Gastroesophageal sphincter (tissue), 4 donors: Measurements from ENCODE around the gene JMY. TPM values are rescaled to one million over a fixed set of nuclear protein-coding genes. Genes with fewer than 3 reads are reported as not detected.

Experiments used
- ATAC-seq: fragments of 150-250 bp; one replicate; pipeline ENCODE4 v1.9.1; 2016; ENCODE audit warnings: mild to moderate bottlenecking, moderate library complexity
- H3K27ac ChIP-seq, 4 donors: fragments of 200-600 bp; sonication (generic) in 3 of 4; 1 replicate in 3 of 4; 2 replicates in 1 of 4; pipeline ENCODE4 v1.5.1; 2016 to 2019
- H3K27me3 ChIP-seq: fragments of 200-600 bp; sonication (generic); one replicate; pipeline ENCODE4 v1.5.1; 2019
- H3K36me3 ChIP-seq, 2 donors: fragments of 200-600 bp; sonication (generic); one replicate each; pipeline ENCODE4 v1.5.1; 2019; ENCODE audit warnings: control low read depth in 1 of 2
- H3K4me1 ChIP-seq, 3 donors: fragments of 200-600 bp; sonication (generic); 1 replicate in 2 of 3; 2 replicates in 1 of 3; pipeline ENCODE4 v1.5.1; 2016 to 2019; ENCODE audit warnings: control low read depth in 2 of 3
- H3K4me3 ChIP-seq, 2 donors: fragments of 200-600 bp; sonication (generic); one replicate each; pipeline ENCODE4 v1.5.1; 2019; ENCODE audit warnings: mild to moderate bottlenecking in 1 of 2, moderate library complexity in 1 of 2
- H3K9me3 ChIP-seq, 3 donors: fragments of 200-600 bp; sonication (generic); one replicate each; pipeline ENCODE4 v1.5.1; 2017 to 2019; ENCODE audit warnings: control low read depth in 2 of 3
- EP300 ChIP-seq: sonication (generic); formaldehyde crosslinking; IDR thresholded peaks from one replicate; pipeline ENCODE4 v1.6.1; 2017; ENCODE audit warnings: antibody characterized with exemption, mild to moderate bottlenecking
- POLR2A ChIP-seq, 2 donors: fragments of 450-650 bp; IDR thresholded peaks; one replicate each; pipeline ENCODE4 v1.6.1; 2017; ENCODE audit warnings: antibody characterized with exemption in 2 of 2, mild to moderate bottlenecking in 2 of 2, moderate library complexity in 1 of 2
- POLR2AphosphoS5 ChIP-seq: sonication (generic); formaldehyde crosslinking; IDR thresholded peaks from one replicate; pipeline ENCODE4 v1.6.1; 2017; ENCODE audit warnings: antibody characterized with exemption
- WGBS, 2 donors: methylation state at CpG; one replicate each; pipeline ENCODE4 v1.1.5; 2018; ENCODE audit warnings: low coverage in 1 of 2; 5-methylcytosine and 5-hydroxymethylcytosine counted together
- total RNA-seq, 4 donors: library from RNA; depleted of rRNA; stranded (reverse); fragments of >200 nt; gene quantifications; one replicate each; pipeline ENCODE4 v1.1.0, GENCODE V29; 2016
- TF ChIP-seq, protein P1 (sequence below), 4 experiments: fragments of 200-600 bp in 2 of 4; fragments of 450-650 bp in 2 of 4; sonication (generic) in 1 of 4; IDR thresholded peaks; one replicate each; pipeline ENCODE4 v1.5.1; 2017 to 2019; ENCODE audit warnings: antibody characterized with exemption in 4 of 4, mild to moderate bottlenecking in 2 of 4, moderate library complexity in 2 of 4

Gene JMY, protein sequence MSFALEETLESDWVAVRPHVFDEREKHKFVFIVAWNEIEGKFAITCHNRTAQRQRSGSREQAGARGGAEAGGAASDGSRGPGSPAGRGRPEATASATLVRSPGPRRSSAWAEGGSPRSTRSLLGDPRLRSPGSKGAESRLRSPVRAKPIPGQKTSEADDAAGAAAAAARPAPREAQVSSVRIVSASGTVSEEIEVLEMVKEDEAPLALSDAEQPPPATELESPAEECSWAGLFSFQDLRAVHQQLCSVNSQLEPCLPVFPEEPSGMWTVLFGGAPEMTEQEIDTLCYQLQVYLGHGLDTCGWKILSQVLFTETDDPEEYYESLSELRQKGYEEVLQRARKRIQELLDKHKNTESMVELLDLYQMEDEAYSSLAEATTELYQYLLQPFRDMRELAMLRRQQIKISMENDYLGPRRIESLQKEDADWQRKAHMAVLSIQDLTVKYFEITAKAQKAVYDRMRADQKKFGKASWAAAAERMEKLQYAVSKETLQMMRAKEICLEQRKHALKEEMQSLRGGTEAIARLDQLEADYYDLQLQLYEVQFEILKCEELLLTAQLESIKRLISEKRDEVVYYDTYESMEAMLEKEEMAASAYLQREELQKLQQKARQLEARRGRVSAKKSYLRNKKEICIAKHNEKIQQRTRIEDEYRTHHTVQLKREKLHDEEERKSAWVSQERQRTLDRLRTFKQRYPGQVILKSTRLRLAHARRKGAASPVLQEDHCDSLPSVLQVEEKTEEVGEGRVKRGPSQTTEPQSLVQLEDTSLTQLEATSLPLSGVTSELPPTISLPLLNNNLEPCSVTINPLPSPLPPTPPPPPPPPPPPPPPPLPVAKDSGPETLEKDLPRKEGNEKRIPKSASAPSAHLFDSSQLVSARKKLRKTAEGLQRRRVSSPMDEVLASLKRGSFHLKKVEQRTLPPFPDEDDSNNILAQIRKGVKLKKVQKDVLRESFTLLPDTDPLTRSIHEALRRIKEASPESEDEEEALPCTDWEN
- 10 to 100 TPM; 33.1 to 54.2 (median 46.5) TPM for total RNA-seq

GRCh38 chr5:79235634-79236361 is at the start of gene JMY:
Gene JMY (plus strand): TSS chr5:79236131. CDS start chr5:79236651, 520 bp downstream.
- H3K4me3 ChIP-seq: peak within 1 kb of the TSS; percentile 91 to 95
- H3K27me3 ChIP-seq: no peaks in the 10 kb centered on the region
- H3K4me1 ChIP-seq: peaks cover 0 to 38% (median 8%) of the 10 kb centered on the region in 3 donors
- TF ChIP-seq POLR2A (IDR thresholded peaks at IDR 0.05) (peak; percentile 67 to 73), EP300 (no peak), POLR2AphosphoS5 (peak; percentile 88)
- TF ChIP-seq, protein P1, sequence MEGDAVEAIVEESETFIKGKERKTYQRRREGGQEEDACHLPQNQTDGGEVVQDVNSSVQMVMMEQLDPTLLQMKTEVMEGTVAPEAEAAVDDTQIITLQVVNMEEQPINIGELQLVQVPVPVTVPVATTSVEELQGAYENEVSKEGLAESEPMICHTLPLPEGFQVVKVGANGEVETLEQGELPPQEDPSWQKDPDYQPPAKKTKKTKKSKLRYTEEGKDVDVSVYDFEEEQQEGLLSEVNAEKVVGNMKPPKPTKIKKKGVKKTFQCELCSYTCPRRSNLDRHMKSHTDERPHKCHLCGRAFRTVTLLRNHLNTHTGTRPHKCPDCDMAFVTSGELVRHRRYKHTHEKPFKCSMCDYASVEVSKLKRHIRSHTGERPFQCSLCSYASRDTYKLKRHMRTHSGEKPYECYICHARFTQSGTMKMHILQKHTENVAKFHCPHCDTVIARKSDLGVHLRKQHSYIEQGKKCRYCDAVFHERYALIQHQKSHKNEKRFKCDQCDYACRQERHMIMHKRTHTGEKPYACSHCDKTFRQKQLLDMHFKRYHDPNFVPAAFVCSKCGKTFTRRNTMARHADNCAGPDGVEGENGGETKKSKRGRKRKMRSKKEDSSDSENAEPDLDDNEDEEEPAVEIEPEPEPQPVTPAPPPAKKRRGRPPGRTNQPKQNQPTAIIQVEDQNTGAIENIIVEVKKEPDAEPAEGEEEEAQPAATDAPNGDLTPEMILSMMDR (IDR thresholded peaks at IDR 0.05): peak in 2 of 4 experiments; percentile 4 to 29
- no peaks in the 10 kb centered on the region for H3K36me3 ChIP-seq
- H3K27ac ChIP-seq: peak within 1 kb of the TSS; percentile 87 to 98 (median 96)
- H3K9me3 ChIP-seq: no peaks in the 10 kb centered on the region
- ATAC-seq: peak; percentile 96
- 0% methylated on average over 13 of the region's 83 CpGs; no CpG with 5 or more reads in 1 of the 2 donors for WGBS, 2 donors

- Histone ChIP-seq H3K4me3 (no peak overlapping the region), H3K27me3 (no peaks in the 10 kb centered on the region), H3K9me3 (no peaks in the 10 kb centered on the region), H3K4me1 (peaks cover 3 to 46% (median 6%) of the 10 kb centered on the region in 3 donors), H3K36me3 (no peaks in the 10 kb centered on the region), H3K27ac (peak overlapping the region in 3 of 4 donors; percentile 42 to 68 (median 55))
- ATAC-seq: no peak
- 8 to 14% methylated on average over 1 of the region's 1 CpG for whole genome bisulfite sequencing, 2 donors
- TF ChIP-seq EP300: no peak
- TF ChIP-seq POLR2AphosphoS5: no peak
- no peak for TF ChIP-seq POLR2A (IDR thresholded peaks at IDR 0.05)
- TF ChIP-seq, protein P1 (IDR thresholded peaks at IDR 0.05): no peak
These were observed 49.5 kb upstream of the JMY start for GRCh38 chr5:79186455-79186854.

DNA sequence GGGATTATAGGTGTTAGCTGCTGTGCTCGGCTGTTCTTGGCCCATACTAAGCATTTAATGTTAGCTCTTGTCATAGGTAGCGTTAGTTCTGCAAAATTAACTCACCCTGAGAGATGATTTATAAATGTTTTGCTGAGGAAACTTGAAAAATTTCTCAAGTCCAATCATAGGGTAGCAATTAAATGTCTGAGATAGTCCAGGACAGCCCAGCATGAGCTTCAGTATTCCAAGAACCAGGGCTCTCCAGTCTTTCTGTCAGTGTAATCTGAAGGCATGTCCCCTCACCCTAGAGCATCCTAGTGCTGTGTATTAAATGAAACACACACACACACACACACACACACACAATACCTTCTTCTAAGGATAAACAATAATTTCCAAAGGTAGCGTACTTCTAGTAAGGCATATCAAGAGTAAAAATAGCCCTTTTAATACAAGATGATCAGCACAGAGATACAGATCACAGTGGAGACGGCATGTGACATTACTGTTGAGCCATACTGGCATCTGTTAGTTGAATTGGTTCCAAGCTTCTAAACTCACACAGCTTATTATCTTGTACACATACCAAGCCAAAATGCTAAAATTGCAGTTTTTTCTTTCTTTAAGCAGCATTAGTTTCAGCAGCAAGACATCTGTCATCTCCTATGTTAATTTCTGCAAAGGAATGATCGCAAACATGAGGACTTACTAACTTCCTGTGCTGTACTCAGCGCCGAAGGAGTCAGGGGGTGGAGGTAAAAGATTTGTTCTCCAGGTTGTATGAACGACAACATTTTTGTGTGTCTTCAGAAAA is 46.3 kb upstream of the JMY start:
- H3K9me3 ChIP-seq: no peaks in the 10 kb centered on the region
- no peaks in the 10 kb centered on the region for H3K27me3 ChIP-seq
- peaks cover 0 to 35% (median 0%) of the 10 kb centered on the region in 3 donors for H3K4me1 ChIP-seq
- TF ChIP-seq EP300 (no peak), POLR2AphosphoS5 (no peak), POLR2A (IDR thresholded peaks at IDR 0.05) (no peak)
- TF ChIP-seq, protein P1 (IDR thresholded peaks at IDR 0.05): no peak
- no peak overlapping the region for H3K27ac ChIP-seq
- 58 to 64% methylated on average over 7 to 8 of the region's 8 CpGs for WGBS, 2 donors
- no peaks in the 10 kb centered on the region for H3K36me3 ChIP-seq
- no peak for ATAC-seq
- H3K4me3 ChIP-seq: no peak overlapping the region

GRCh38 chr5:79190235-79190529 is 45.7 kb upstream of the JMY start:
- Histone ChIP-seq H3K4me1 (peaks cover 0 to 35% (median 0%) of the 10 kb centered on the region in 3 donors), H3K9me3 (no peaks in the 10 kb centered on the region), H3K27ac (no peak overlapping the region), H3K36me3 (no peaks in the 10 kb centered on the region), H3K27me3 (no peaks in the 10 kb centered on the region), H3K4me3 (no peak overlapping the region)
- TF ChIP-seq EP300: no peak
- TF ChIP-seq, protein P1 (IDR thresholded peaks at IDR 0.05): no peak
- TF ChIP-seq POLR2AphosphoS5: no peak
- no peak for TF ChIP-seq POLR2A (IDR thresholded peaks at IDR 0.05)
- WGBS, 2 donors: 90 to 100% methylated on average over 2 of the region's 2 CpGs
- no peak for ATAC-seq
